Peyer's patch (tissue), 4 donors: ENCODE results near the gene MAP1LC3A.

ENCODE experiments used
- CTCF ChIP-seq, 6 experiments: fragments of 450-650 bp in 4 of 6; fragments of 200-600 bp in 2 of 6; sonication (generic) in 1 of 6; IDR thresholded peaks; one replicate each; pipeline ENCODE4 v1.5.1; 2017 to 2019; ENCODE audit warnings: antibody characterized with exemption in 6 of 6, mild to moderate bottlenecking in 3 of 6, moderate library complexity in 1 of 6
- POLR2A ChIP-seq, 2 donors: fragments of 450-650 bp; IDR thresholded peaks; one replicate each; pipeline ENCODE4 v1.5.1; 2017; ENCODE audit warnings: antibody characterized with exemption in 2 of 2, mild to moderate bottlenecking in 2 of 2, moderate library complexity in 2 of 2

GRCh38 chr20:34557936-34558319 is 590 bp upstream of the MAP1LC3A start:
- TF ChIP-seq CTCF (IDR thresholded peaks at IDR 0.05), result no peak
- no peak for TF ChIP-seq POLR2A (IDR thresholded peaks at IDR 0.05)
